K562 (cell line): ENCODE results near the gene ACBD6. TPM values are rescaled to one million over a fixed set of nuclear protein-coding genes. Genes with fewer than 3 reads are reported as not detected.

Experiments
- ADNP ChIP-seq: fragments of 200-800 bp; sonication (Bioruptor generic); IDR thresholded peaks from 2 replicates; pipeline ENCODE4 v1.6.1; 2016; ENCODE audit warnings: missing genetic modification characterization, missing compliant biosample characterization
- CTCF ChIP-seq, 3 experiments: IDR thresholded peaks in 2 of 3; conservative IDR thresholded peaks in 1 of 3; 2 replicates each; pipeline ENCODE4 v1.5.1; 2011 to 2012; ENCODE audit warnings: low read length in 3 of 3, mild to moderate bottlenecking in 3 of 3, control low read depth in 2 of 3, improper control_type of control experiment in 1 of 3, inconsistent platforms in 1 of 3, low read depth in 1 of 3, mixed read lengths in 1 of 3, moderate library complexity in 1 of 3; ENCODE audit not compliant: insufficient read depth in 2 of 3
- GTF2F1 ChIP-seq: IDR thresholded peaks from 2 replicates; pipeline ENCODE4 v1.6.1; 2011; ENCODE audit warnings: low read depth, low read length, improper control_type of control experiment
- HDAC2 ChIP-seq: fragments of 450-650 bp; IDR thresholded peaks from 2 replicates; pipeline ENCODE4 v1.6.1; 2016; ENCODE audit warnings: mild to moderate bottlenecking
- PATZ1 ChIP-seq: fragments of 250-450 bp; sonication (Bioruptor Pico); IDR thresholded peaks from 2 replicates; pipeline ENCODE4 v1.5.0; 2020; ENCODE audit warnings: mild to moderate bottlenecking, borderline replicate concordance
- PBX2 ChIP-seq, 2 experiments: IDR thresholded peaks in 1 of 2; conservative IDR thresholded peaks in 1 of 2; 2 replicates each; pipeline ENCODE4 v1.6.1; 2016; ENCODE audit warnings: low read depth in 2 of 2, mild to moderate bottlenecking in 1 of 2, missing compliant biosample characterization in 1 of 2, missing genetic modification characterization in 1 of 2, moderate library complexity in 1 of 2
- PTBP1 ChIP-seq: fragments of 200-400 bp; formaldehyde crosslinking; IDR thresholded peaks from 2 replicates; pipeline ENCODE4 v1.6.1; 2017; ENCODE audit warnings: low read depth, low read length
- PTTG1 ChIP-seq: fragments of 450-650 bp; IDR thresholded peaks from 2 replicates; pipeline ENCODE4 v1.6.1; 2016; ENCODE audit warnings: low read depth, mild to moderate bottlenecking, missing genetic modification characterization, missing compliant biosample characterization
- ZBTB11 ChIP-seq, 3 experiments: fragments of 200-800 bp in 1 of 3; fragments of 250-450 bp in 1 of 3; fragments of 450-650 bp in 1 of 3; sonication (Bioruptor Pico) in 1 of 3; sonication (Bioruptor generic) in 1 of 3; formaldehyde crosslinking in 1 of 3; IDR thresholded peaks; 2 replicates each; pipeline versions ENCODE4 v1.6.1 to v1.8.0; 2016 to 2022; ENCODE audit warnings: mild to moderate bottlenecking in 2 of 3, missing genetic modification characterization in 2 of 3, missing compliant biosample characterization in 1 of 3, moderate library complexity in 1 of 3
- ZNF41 ChIP-seq: fragments of 250-450 bp; sonication (Bioruptor Pico); conservative IDR thresholded peaks from 2 replicates; pipeline ENCODE4 v1.4.0; 2020; ENCODE audit warnings: mild to moderate bottlenecking
- ZNF699 ChIP-seq: fragments of 250-450 bp; sonication (Bioruptor Pico); IDR thresholded peaks from 2 replicates; pipeline ENCODE4 v1.8.0; 2021; ENCODE audit warnings: mild to moderate bottlenecking, moderate library complexity; ENCODE audit not compliant: insufficient replicate concordance
- ZNF740 ChIP-seq, 3 experiments: fragments of 200-800 bp in 1 of 3; sonication (Bioruptor generic) in 1 of 3; sonication (generic) in 1 of 3; formaldehyde crosslinking in 1 of 3; IDR thresholded peaks; 2 replicates each; pipeline versions ENCODE4 v1.6.1 to v1.8.0; 2016 to 2022; ENCODE audit warnings: mild to moderate bottlenecking in 2 of 3, missing compliant biosample characterization in 2 of 3, missing genetic modification characterization in 2 of 3, missing genetic modification reagents in 1 of 3
- ZNF766 ChIP-seq: fragments of 200-800 bp; sonication (Bioruptor generic); conservative IDR thresholded peaks from 2 replicates; pipeline ENCODE4 v1.6.1; 2016; ENCODE audit warnings: missing genetic modification characterization, missing compliant biosample characterization
- ZNF785 ChIP-seq: fragments of 250-450 bp; sonication (Bioruptor Pico); IDR thresholded peaks from 2 replicates; pipeline ENCODE4 v1.4.0; 2020; ENCODE audit warnings: mild to moderate bottlenecking
- polyA plus RNA-seq, 8 experiments: library from polyadenylated mRNA; depleted of rRNA in 4 of 8; stranded (reverse) in 5 of 8; unstranded in 3 of 8; fragments of >200 nt; fragmentation: Nextera tagmentation in 2 of 8; fragmentation: Illumina TruSeq in 1 of 8; extraction: Ambion mirVana in 2 of 8; extraction: Trizol in 1 of 8; gene quantifications; 2 replicates each; pipeline versions ENCODE4 v1.2.1 to v1.2.3, GENCODE V29; 2011 to 2014; ENCODE audit warnings: inconsistent platforms in 1 of 8, missing spikeins in 1 of 8
- total RNA-seq, 7 experiments: library from RNA; depleted of rRNA in 6 of 7; stranded (reverse); fragments of >200 nt in 6 of 7; fragmentation: Illumina TruSeq in 2 of 7; extraction: Trizol in 2 of 7; gene quantifications; 2 replicates each; pipeline versions ENCODE4 v1.2.1 to v1.2.3, GENCODE V29; 2011 to 2021; ENCODE audit warnings: low replicate concordance in 1 of 7

Gene ACBD6
- total and polyA plus RNA-seq, 9 of the 15 experiments (the other 6 are each of a cell fraction or from before 2014, with no cell fraction given): 16.9 to 107 (median 77.7) TPM

- no peak for TF ChIP-seq ADNP (tag)
- no peak for TF ChIP-seq PTBP1
- no peak for TF ChIP-seq HDAC2
- no peak for TF ChIP-seq ZNF785 (CRISPR knock-in tag)
- TF ChIP-seq CTCF (IDR thresholded peaks at IDR 0.05 in 2 of 3, conservative IDR thresholded peaks at IDR 0.05 in 1 of 3; ENCODE audit: insufficient read depth in 2 of 3, low read depth in 1 of 3, low read length in 3 of 3): no peak
- no peak for TF ChIP-seq PTTG1 (tag)
- TF ChIP-seq GTF2F1: no peak
- TF ChIP-seq ZNF740 (CRISPR knock-in tag; IDR thresholded peaks at IDR 0.05): no peak
- no peak for TF ChIP-seq ZNF740 (tag; IDR thresholded peaks at IDR 0.05)
- no peak for TF ChIP-seq PATZ1 (CRISPR knock-in tag)
- no peak for TF ChIP-seq ZNF699
- no peak for TF ChIP-seq ZNF766 (CRISPR knock-in tag)
- no peak for TF ChIP-seq ZBTB11 (CRISPR knock-in tag; IDR thresholded peaks at IDR 0.05)
- TF ChIP-seq PBX2 (CRISPR knock-in tag; IDR thresholded peaks at IDR 0.05; ENCODE audit: low read depth): no peak
- peak; percentile 84 for TF ChIP-seq PBX2 (tag; conservative IDR thresholded peaks at IDR 0.05; ENCODE audit: low read depth)
- no peak for TF ChIP-seq ZNF41 (CRISPR knock-in tag)
Observed at GRCh38 chr1:180282401-180283044, 219.9 kb downstream of the ACBD6 start (continued).
